ENCODE results near the gene CBFA2T2.
"Not testable (repeated sequence)": the region's sequence is repeated elsewhere in the genome, so short reads cannot be mapped to it uniquely, and the experiment has no call there.

Gene CBFA2T2

DNA sequence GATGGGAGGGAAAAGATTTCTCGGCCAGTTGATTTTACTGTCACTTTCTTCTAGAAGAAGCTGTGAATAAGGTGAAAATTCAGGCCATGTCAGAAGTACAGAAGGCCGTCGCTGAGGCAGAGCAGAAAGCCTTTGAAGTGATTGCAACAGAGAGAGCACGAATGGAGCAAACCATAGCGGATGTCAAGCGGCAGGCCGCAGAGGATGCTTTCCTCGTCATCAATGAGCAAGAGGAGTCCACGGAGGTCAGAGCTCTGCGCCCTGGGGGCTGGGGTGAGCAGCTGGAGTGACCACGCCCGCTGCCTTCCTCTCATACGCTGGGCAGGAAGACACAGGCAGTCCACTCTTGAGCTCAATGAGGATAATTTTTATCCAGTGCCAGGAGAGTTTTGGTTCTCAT is 150.4 kb downstream of the CBFA2T2 start:
- no peak overlapping the region for H3K27ac Mint-ChIP-seq (ENCODE audit: low read depth)
- no peak for DNase-seq (ENCODE audit: low spot score in 2 of 2)
- H3K27me3 Mint-ChIP-seq = no peaks in the 10 kb centered on the region
- no peak for ATAC-seq (replicated peaks; ENCODE audit: extremely low read depth, poor library complexity, severe bottlenecking)
- no peaks in the 10 kb centered on the region for H3K9me3 Mint-ChIP-seq
- no peak overlapping the region for H3K4me3 Mint-ChIP-seq
- peaks cover 54% of the 10 kb centered on the region for H3K36me3 Mint-ChIP-seq (ENCODE audit: insufficient read depth)
- H3K4me1 Mint-ChIP-seq = no peaks in the 10 kb centered on the region

DNA sequence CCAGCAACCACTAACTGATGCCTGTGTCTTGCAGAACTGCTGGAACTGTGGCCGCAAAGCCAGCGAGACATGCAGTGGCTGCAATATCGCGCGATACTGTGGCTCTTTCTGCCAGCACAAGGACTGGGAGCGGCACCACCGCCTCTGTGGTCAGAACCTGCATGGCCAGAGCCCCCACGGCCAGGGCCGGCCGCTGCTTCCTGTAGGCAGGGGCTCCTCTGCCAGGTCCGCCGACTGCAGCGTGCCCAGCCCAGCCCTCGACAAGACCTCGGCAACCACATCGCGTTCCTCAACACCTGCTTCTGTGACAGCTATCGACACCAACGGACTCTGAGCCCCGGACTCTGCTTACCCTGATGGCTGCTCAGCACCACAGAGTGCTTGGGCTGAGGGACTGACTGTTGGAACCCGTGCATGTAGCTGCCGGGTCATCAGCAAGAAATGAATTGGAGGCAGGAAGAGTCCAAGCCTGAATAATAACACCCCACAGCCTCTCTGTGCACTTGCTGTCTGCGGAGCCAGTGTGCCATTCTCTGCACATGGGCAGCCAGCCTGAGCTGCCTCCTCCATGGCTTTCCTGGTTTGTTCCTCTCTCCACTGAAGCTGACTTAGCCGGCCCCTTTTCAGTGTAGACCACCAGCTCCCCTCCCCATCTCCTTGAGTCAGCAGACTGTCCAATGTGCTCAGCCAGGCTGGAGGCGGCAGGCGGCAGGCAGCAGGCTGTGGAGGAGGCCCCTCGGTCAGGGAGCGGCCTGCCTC is 154.6 kb downstream of the CBFA2T2 start:
- H3K4me1 Mint-ChIP-seq = peaks cover 15% of the 10 kb centered on the region
- H3K9me3 Mint-ChIP-seq = no peaks in the 10 kb centered on the region
- no peaks in the 10 kb centered on the region for H3K27me3 Mint-ChIP-seq
- no peak overlapping the region for H3K27ac Mint-ChIP-seq (ENCODE audit: low read depth)
- peaks cover 31% of the 10 kb centered on the region for H3K36me3 Mint-ChIP-seq (ENCODE audit: insufficient read depth)
- no peak for DNase-seq (ENCODE audit: low spot score in 2 of 2)
- ATAC-seq (replicated peaks; ENCODE audit: extremely low read depth, poor library complexity, severe bottlenecking) = no peak
- H3K4me3 Mint-ChIP-seq = no peak overlapping the region

DNA sequence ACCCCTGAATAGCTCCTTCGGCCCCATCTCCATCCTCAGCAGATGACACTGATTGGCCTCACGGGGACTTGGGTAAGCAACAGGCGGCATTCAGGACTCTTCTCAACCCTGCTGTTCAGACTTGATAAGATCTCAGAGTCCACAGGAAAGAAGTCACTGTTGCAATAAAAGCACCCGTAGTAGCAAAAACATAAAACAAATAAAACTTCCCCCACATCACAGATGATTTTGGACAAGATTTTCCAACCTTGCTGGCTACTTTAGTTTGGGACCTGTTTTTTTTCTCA is 155.1 kb downstream of the CBFA2T2 start:
- Mint-ChIP-seq H3K27me3 (no peaks in the 10 kb centered on the region), H3K36me3 (ENCODE audit: insufficient read depth) (peaks cover 27% of the 10 kb centered on the region), H3K9me3 (no peaks in the 10 kb centered on the region), H3K4me1 (peaks cover 15% of the 10 kb centered on the region), H3K27ac (ENCODE audit: low read depth) (no peak overlapping the region), H3K4me3 (no peak overlapping the region)
- ATAC-seq (replicated peaks; ENCODE audit: extremely low read depth, poor library complexity, severe bottlenecking) = no peak
- DNase-seq (ENCODE audit: low spot score in 2 of 2) = no peak

DNA sequence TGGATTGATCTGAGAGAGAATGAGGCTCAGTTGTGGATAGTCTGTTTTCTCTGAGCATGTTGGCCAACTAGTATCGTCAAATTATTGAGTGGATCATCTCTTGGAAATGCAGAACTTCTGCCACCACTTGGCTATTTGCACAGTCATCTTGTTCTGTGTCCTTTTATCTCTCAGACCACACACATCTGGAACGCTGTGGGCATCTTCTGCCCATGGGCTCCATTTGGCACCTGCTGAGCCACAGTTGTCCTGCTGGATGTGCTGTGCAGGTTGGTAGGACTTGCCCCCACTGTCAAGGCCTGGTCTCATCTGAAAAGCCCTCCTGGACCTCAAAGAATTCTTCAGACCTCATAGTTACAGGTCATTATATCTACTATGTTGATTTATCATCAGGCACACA is 155.5 kb downstream of the CBFA2T2 start:
- Mint-ChIP-seq H3K27me3 (no peaks in the 10 kb centered on the region), H3K36me3 (ENCODE audit: insufficient read depth) (peaks cover 25% of the 10 kb centered on the region), H3K27ac (ENCODE audit: low read depth) (no peak overlapping the region), H3K9me3 (no peaks in the 10 kb centered on the region), H3K4me1 (peaks cover 15% of the 10 kb centered on the region), H3K4me3 (no peak overlapping the region)
- DNase-seq (ENCODE audit: low spot score in 2 of 2) = no peak
- ATAC-seq (replicated peaks; ENCODE audit: extremely low read depth, poor library complexity, severe bottlenecking) = no peak

DNA sequence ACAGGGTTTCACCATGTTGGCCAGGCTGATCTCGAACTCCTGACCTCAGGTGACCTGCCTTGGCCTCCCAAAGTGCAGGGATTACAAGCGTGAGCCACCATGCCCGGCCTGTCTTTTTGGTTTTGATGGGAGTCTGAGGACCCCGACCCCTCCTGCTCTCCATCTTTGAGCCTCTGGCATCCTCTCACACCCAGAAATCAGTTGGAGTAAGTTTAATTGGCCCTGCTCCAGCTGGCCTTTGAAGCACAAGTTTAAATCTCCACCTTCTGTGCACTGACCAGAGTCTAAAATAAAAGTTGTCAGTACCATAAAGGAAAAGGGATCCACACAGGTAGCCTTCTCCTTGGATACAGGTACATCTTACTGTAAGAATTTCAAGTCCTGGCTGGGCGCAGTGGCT is 156.3 kb downstream of the CBFA2T2 start:
- Mint-ChIP-seq H3K4me3 (no peak overlapping the region), H3K27ac (ENCODE audit: low read depth) (no peak overlapping the region), H3K9me3 (no peaks in the 10 kb centered on the region), H3K36me3 (ENCODE audit: insufficient read depth) (peaks cover 22% of the 10 kb centered on the region), H3K4me1 (peaks cover 15% of the 10 kb centered on the region), H3K27me3 (no peaks in the 10 kb centered on the region)
- no peak for ATAC-seq (replicated peaks; ENCODE audit: extremely low read depth, poor library complexity, severe bottlenecking)
- DNase-seq (ENCODE audit: low spot score in 2 of 2) = no peak

DNA sequence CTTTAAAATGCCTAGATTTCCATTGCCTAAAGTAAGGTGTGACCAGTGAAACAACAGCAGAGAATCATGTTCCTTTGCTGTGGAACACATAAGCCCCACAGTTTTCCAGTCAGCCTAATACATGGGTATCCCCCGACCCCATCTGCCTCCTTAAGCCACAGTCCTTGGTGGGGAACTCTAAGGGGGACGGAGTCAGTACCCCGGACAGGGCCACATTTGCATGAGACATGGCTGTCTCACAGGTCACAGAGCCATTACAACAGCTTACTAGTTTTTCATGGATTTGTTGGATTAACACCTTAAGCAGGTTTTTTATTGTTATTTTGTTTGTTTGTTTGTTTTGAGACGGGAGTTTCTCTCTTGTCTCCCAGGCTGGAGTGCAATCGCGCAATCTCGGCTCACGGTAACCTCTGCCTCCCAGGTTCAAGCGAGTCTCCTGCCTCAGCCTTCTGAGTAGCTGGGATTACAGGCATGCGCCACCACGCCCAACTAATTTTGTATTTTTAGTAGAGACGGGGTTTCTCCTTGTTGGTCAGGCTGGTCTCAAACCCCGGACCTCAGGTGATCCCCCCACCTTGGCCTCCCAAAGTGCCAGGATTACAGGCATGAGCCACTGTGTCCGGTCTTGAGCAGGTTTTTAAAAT is 157.2 kb downstream of the CBFA2T2 start:
- Mint-ChIP-seq H3K4me1 (peaks cover 15% of the 10 kb centered on the region), H3K27ac (ENCODE audit: low read depth) (peak overlapping the region; percentile 62), H3K4me3 (peak overlapping the region; percentile 47), H3K36me3 (ENCODE audit: insufficient read depth) (peaks cover 18% of the 10 kb centered on the region)
- not testable (repeated sequence) for DNase-seq (ENCODE audit: low spot score in 2 of 2); ATAC-seq (replicated peaks; ENCODE audit: extremely low read depth, poor library complexity, severe bottlenecking); H3K9me3 Mint-ChIP-seq; H3K27me3 Mint-ChIP-seq

DNA sequence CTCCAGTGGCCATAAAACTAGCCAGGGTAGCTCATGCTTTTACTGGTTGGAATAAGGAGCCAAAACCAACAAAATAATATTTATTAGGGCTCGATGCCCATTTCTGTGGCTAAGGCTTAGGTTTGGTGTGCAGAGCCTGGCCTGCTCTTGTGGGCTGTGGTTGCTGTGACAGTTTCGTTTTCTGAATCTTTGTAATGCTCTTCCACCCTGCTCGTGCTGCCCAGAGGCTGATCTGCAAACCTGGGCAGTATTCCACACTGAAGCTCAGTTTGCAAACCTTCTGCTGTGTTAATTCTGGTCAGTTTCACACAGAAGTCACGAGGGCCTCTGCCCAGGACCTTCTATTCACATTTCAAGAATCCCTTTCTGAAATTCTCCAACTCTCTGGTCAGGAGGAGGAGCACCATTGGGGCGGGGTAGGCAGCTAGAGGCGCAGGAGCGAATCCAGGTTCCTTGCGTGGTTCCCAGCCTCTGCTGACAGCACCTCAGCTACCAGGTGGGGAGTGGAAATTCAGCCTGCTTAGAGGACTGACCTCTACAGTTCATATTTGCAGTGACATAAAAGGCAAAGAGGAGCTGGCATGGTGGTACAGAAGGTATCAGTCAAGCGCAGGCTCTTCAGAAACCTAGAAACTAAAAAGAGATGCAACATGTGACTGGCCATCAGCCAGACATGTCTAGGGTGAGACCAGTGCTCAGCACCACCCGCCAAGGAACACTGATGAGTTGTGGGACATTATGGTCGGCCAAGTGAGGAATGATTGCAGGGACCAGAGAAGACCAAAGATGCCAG is 157.9 kb downstream of the CBFA2T2 start:
- Mint-ChIP-seq H3K27me3 (no peaks in the 10 kb centered on the region), H3K9me3 (no peaks in the 10 kb centered on the region), H3K27ac (ENCODE audit: low read depth) (peak overlapping the region; percentile 62), H3K4me1 (peaks cover 15% of the 10 kb centered on the region), H3K36me3 (ENCODE audit: insufficient read depth) (peaks cover 14% of the 10 kb centered on the region), H3K4me3 (peak overlapping the region; percentile 47)
- peak; percentile 86 for ATAC-seq (replicated peaks; ENCODE audit: extremely low read depth, poor library complexity, severe bottlenecking)
- DNase-seq (ENCODE audit: low spot score in 2 of 2) = no peak

DNA sequence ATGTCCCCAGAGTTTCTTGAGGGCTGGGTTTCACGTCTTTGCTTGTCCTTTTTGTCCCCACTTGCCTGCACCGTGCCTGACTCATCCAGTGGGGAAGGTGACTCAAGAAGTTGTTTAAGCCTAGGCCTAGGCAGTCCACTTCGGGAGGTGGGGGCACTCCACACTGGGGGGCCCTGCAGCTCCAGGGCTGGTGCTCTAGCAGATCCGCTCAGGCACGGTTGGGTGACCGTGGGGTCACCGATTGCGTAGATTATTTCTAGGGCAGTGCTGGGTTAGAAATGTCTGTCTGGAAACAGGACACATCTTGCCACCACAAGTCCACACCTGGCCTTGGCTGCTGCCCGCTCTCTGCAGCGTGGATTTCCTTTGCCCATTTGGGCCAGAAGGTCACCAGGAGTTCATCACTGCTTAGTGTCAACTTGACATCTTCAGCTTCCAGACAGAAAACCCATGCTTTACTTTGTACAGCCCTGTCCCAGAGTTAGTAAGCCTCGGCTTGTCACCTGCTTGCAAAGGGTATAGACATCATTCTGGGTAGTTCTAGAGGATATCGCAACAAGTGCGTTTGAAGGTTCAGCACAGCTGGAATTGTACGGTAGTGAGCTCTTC is 158.6 kb downstream of the CBFA2T2 start:
- no peak overlapping the region for H3K27ac Mint-ChIP-seq (ENCODE audit: low read depth)
- no peak overlapping the region for H3K4me3 Mint-ChIP-seq
- peaks cover 15% of the 10 kb centered on the region for H3K4me1 Mint-ChIP-seq
- H3K27me3 Mint-ChIP-seq = no peaks in the 10 kb centered on the region
- H3K9me3 Mint-ChIP-seq = no peaks in the 10 kb centered on the region
- no peak for ATAC-seq (replicated peaks; ENCODE audit: extremely low read depth, poor library complexity, severe bottlenecking)
- no peak for DNase-seq (ENCODE audit: low spot score in 2 of 2)
- peaks cover 10% of the 10 kb centered on the region for H3K36me3 Mint-ChIP-seq (ENCODE audit: insufficient read depth)

DNA sequence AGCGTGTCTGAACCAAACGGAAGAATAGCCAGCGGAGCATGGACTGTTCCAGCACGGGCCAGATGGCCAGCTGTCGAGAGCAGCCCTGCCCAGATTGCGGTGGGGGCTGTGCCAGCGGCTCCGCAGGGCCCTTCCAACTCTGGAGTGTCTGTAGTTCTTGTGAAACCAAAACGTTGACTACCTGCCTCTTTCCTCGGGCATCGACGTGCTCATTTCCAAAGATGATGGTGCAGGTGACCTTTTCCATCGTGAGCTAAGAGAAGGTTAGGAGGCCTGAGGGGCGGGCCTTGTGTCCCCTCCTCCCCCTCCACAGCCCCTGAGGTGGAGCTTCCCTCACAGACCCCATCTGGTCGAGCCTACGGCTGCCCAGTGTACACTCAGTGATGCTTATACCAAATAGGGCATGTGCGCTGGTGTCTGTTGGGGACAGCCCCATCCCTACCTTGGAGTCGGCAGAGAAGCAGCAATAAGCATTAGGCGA is 159.3 kb downstream of the CBFA2T2 start:
- H3K36me3 Mint-ChIP-seq (ENCODE audit: insufficient read depth) = peaks cover 10% of the 10 kb centered on the region
- ATAC-seq (replicated peaks; ENCODE audit: extremely low read depth, poor library complexity, severe bottlenecking) = no peak
- H3K27me3 Mint-ChIP-seq = no peaks in the 10 kb centered on the region
- H3K9me3 Mint-ChIP-seq = no peaks in the 10 kb centered on the region
- no peak for DNase-seq (ENCODE audit: low spot score in 2 of 2)
- no peak overlapping the region for H3K27ac Mint-ChIP-seq (ENCODE audit: low read depth)
- H3K4me3 Mint-ChIP-seq = no peak overlapping the region
- H3K4me1 Mint-ChIP-seq = peaks cover 15% of the 10 kb centered on the region

DNA sequence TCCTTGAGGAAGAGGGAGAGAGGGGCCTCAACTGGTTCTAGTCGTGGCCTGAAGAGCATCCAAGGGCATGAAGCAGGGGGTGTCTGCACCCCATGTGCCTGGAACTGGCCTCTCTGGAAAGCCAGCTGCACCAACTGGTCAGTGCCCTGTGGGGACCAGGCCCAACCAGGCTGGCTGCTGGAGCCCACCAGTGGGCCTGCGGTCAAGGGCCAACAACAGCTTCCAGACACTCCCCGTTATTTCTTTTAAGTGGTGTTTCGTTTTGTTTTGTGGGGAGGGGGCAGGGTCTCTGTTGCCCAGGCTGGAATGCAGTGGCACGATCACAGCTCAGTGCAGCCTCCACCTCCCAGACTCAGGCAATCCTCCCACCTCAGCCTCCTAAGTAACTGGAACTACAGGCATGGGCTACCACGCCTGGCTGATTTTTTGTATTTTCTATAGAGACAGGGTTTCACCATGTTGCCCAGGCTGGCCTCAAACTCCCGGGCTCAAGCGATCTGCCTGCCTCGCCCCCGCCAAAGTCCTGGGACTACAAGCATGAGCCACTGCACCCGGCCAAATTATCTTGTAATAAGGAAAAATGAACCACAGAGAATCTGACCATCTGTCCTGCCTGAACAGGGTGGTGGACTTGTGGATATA is 160.3 kb downstream of the CBFA2T2 start:
- H3K9me3 Mint-ChIP-seq = no peaks in the 10 kb centered on the region
- H3K4me1 Mint-ChIP-seq = peaks cover 15% of the 10 kb centered on the region
- peaks cover 4% of the 10 kb centered on the region for H3K36me3 Mint-ChIP-seq (ENCODE audit: insufficient read depth)
- H3K27ac Mint-ChIP-seq (ENCODE audit: low read depth) = no peak overlapping the region
- no peaks in the 10 kb centered on the region for H3K27me3 Mint-ChIP-seq
- no peak overlapping the region for H3K4me3 Mint-ChIP-seq
- no peak for DNase-seq (ENCODE audit: low spot score in 2 of 2)
- no peak for ATAC-seq (replicated peaks; ENCODE audit: extremely low read depth, poor library complexity, severe bottlenecking)

DNA sequence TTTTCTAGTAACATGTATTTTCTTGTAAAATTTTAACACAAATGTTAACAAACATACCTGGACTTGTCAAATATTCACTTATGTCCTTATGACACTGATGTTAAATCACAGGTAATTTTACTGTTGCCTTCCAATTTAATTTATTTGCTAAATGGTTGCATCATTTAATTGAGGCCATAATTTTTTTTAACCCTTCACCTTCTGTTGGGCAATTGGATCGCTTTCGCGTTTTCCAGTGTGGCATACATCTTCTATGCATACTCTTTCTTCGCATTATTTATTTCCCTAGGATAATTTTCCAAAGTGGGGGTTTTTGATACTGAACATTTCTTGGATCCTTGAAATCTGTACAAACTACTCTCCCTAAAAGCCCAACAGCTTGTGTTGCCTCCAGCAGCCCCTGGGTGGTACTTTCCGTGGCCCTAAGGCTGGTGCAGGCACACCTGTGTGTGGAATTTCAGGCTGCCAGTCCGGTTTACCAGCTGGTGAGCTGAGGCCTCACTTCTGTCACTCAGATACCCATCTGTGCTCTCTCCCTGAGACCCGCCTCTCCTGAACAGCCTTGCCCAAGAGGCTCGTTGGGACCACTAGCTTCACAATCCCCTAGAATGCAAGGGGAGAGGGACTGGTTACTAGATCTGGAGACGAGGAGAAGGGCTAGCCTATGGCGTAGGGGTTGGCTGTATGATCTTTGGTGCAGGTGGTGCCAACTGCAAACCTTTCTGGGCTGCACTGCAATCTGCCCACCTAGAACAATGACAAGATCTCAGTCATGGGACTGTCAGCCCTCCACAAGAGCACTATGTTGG is 161.1 kb downstream of the CBFA2T2 start:
- Mint-ChIP-seq H3K4me1 (peaks cover 15% of the 10 kb centered on the region), H3K27me3 (no peaks in the 10 kb centered on the region), H3K27ac (ENCODE audit: low read depth) (no peak overlapping the region), H3K4me3 (no peak overlapping the region), H3K36me3 (ENCODE audit: insufficient read depth) (peaks cover 2% of the 10 kb centered on the region), H3K9me3 (no peaks in the 10 kb centered on the region)
- ATAC-seq (replicated peaks; ENCODE audit: extremely low read depth, poor library complexity, severe bottlenecking) (no peak), DNase-seq (ENCODE audit: low spot score in 2 of 2) (no peak)

All from central memory CD8-positive, alpha-beta T cell (primary cell).